Astrocyte (in vitro differentiated cells and primary cell): ENCODE results near the gene SMC6.
A peak's percentile ranks its signal among the peaks of the same experiment; 100 is the strongest.

ENCODE experiments used
- CTCF ChIP-seq: IDR thresholded peaks from 2 replicates; pipeline ENCODE4 v1.5.1; 2011; ENCODE audit warnings: low read depth, mild to moderate bottlenecking, inconsistent platforms, low read length, moderate library complexity; ENCODE audit not compliant: insufficient read depth
- EZH2 ChIP-seq: IDR thresholded peaks from 2 replicates; pipeline ENCODE4 v1.6.1; 2012; ENCODE audit warnings: mild to moderate bottlenecking, low read length, inconsistent platforms; ENCODE audit not compliant: insufficient read depth

GRCh38 chr2:17672583-17673317, 80.9 kb downstream of the SMC6 start:
- TF ChIP-seq CTCF (peak; percentile 23), EZH2 (no peak)
